ENCODE results near the gene ERLIN1.
A peak's percentile ranks its signal among the peaks of the same experiment; 100 is the strongest.

ERLIN1 gene

DNA sequence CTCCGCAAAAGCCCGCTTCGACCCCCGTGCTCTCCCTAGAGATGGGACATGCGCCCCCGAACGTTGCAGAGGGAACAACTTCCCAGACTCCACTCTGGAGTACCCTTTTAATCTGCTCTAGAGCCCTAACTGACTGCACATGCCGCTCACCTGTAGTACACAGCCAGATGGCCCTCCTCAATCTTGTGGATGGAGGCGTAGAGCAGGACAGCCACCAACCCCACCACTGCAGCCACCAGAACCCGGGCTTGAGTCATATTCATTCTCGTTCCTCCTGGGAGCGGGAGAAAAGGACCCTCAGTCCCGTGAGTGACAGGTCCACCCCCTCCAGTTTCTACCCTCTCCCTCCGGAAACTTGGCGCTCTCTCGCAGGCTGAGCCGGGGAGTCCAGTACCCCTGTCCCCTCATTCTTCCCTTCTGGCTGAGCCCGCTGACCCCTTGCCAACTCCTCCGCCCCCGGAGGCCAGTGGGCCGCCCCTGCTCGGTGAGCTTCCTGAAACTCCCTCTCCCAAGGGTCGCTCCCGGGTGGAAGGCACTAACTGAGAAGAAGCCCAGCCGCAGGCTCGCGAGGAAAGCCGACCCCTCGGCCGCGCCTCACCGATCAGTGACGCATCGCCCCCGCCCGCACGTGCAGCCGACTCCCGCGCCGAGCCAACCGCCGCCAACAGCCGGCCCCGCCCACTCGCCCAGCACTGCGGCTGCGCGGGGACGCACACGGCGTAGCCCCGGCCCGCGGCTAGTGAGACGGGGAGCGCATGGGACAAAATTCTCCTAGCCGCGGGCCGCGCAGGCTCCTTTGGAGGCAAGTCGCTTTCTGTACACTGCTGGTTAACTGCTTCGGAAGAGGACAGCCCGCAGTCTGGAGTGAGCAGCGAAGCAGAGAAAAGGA, at the start of gene ERLIN1:
Gene ERLIN1 (minus strand): TSS at position 666 of the 889 bp plus-strand sequence. CDS start 403 bp downstream, at position 263.
- ATAC-seq (peak; percentile 90), DNase-seq (peak; percentile 96)

DNA sequence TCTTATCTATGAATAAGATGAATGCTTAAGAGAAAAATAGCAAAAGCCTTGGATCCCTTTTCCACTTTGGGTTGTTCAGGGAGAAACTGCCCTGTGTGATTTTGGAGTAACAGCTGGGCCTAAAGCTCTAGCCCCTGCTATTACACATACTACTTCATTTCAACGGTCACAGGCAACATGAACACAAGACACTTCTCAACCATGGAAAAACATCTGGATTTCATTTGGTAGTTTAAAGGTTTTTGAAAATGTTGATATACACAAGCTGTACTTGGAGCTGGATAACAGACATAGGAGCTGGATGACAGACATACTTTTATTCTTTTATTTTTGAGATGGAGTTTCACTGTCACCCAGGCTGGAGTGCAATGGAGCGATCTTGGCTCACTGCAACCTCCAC, 46.3 kb upstream of the ERLIN1 start:
- DNase-seq = no peak
- no peak for ATAC-seq

DNA sequence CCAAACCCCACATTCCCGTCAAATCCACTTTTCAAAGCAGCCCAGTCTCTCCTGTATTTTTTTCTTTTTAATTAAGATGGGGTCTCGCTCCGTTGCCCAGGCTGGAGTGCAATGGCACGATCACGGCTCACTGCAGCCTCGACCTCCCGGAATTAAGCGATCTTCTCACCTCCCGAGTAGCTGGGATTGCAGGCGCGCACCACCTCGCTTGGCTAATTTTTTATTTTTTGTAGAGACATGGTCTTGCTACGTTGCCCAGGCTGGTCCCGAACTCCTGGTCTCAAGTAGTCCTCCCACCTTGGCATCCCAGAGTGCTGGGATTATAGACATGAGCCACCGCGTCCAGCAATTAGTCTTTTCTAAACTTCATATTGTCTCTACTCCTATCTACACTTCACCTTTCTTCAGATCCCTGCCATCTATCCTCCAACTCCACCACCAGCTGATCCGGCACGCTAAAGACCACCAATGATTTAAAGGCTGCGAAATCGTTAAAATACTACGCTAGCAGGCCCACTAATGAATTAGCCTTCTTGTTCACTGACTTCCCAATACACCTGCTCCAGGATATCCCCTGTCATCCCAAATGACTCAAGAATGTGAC, 44.1 kb upstream of the ERLIN1 start:
- ATAC-seq (no peak), DNase-seq (no peak)

DNA sequence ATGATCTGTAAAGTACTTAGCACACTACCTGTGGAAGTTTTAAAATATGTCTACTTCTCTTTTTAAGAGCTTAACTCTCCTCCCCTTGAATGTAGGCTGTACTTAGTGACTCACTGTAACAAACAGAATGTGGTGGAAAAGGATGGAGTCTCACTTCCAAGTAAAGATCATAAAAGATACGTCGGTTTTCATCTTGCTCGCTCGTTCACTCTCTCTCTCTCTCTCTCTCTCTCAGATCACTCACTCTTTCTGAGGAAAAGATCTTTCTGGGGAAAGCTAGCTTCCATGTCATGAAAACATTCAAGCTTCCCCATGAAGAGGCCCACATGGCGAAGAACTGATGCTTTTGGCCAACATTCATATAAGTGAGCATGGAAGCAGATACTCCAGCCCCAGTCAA, 38.0 kb upstream of the ERLIN1 start:
- DNase-seq (no peak), ATAC-seq (no peak)

DNA sequence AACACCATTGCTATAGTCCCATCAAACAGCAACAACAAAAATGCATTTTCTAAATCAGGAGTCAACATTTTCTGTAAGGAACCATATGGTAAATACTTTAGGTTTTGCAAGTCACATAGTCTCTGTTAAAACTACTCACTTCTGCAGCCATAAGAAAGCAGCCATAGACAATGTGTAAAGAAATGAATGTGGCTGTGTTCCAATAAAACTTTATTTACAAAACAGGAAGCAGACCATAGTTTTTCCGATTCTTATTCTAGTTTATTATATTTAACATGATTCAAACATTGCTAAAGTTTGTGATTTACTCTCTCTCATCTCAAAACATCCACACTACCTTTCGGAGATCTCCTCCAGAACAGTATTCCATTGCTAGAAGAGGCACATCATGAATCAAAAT, 36.7 kb upstream of the ERLIN1 start:
- ATAC-seq (no peak), DNase-seq (no peak)

DNA sequence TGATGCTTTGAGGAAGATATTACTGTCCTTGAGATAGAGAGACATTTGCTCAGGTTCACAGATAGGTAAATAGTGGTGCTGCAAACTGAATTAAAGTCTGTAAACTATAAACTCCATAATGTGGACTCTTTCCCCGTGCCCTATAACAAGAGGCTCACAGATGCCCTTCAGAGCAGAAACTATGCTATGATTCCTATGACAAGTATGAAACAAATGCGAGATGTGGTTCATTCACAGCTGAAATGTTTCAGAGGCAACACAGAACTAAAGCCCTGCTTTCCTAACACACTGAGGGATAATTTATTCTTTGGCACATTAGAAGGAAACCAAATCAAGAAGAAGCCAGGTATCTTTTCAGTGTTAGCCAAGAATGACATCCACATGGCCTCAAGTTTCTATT, 30.2 kb upstream of the ERLIN1 start:
- DNase-seq = no peak
- no peak for ATAC-seq

DNA sequence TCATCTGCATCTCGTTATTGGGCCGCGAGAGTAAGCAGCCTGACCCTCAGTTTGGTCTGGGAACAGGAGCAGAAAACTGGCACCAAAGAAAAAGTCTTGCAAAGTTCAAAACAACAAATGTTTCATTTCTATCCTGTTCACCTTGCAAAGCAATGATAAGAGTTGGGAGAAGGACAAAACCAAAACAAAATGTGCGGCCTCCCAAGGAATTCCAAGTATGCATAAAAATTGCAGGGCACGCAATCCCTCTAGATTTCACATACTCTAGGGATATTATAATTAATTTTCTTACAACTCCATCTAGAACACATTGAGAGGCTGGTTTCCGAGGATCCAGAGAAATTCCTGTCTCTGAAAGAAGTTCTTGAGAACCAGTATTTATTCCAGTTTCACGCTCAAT, 23.5 kb upstream of the ERLIN1 start:
- no peak for DNase-seq
- ATAC-seq = no peak

DNA sequence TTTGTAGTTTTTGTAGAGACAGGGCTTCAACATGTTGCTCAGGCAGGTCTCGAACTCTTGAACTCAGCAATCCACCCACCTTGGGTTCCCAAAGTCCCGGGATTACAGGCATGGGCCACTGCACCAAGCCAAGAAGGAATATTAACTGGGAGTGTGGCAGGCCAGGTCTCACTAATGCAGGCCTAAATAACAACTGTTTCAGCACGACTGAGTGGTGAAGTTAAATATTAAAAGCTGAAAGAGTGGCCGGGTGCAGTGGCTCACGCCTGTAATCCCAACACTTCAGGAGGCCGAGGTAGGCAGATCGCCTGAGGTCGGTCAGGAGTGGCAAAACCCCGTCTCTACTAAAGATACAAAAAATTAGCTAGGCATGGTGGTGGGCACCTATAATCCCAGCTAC, 22.4 kb upstream of the ERLIN1 start:
- ATAC-seq (no peak), DNase-seq (no peak)

DNA sequence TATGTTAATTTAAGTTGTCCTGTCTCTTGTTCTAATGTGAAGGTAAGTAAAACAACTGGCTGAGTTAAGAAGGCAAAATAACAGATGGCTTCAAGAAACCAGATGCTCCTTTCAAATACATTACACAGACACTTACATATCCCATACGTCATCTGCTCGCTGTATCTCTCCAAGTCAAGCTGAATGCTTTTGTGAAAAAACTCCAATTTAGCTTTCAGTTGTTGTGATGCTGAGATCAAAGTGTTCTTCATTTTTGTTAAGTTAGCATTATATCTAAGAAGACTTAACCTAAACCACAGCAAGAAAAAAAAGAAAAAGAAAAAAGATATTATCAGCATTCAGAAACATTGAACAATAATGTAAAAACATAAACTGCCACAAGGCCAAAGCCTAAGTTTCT, 18.5 kb upstream of the ERLIN1 start:
- DNase-seq (no peak), ATAC-seq (no peak)

DNA sequence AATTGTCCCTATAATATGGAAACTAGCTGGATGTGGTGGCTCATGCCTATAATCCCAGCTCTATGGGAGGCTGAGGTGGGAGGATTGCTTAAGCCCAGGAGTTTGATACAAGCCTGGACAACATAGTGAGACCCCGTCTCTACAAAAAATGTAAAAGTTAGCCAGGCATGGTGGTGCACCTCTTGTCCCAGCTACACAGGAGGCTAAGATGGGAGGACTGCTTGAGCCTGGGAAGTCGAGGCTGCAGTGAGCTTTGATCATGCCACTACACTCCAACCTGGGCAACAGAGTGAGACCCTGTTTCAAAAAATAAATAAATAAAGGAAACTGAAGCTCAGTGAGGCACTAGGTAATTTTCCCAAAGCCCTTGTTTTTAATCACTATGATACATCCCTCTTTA, 15.7 kb upstream of the ERLIN1 start:
- no peak for DNase-seq
- ATAC-seq = no peak

DNA sequence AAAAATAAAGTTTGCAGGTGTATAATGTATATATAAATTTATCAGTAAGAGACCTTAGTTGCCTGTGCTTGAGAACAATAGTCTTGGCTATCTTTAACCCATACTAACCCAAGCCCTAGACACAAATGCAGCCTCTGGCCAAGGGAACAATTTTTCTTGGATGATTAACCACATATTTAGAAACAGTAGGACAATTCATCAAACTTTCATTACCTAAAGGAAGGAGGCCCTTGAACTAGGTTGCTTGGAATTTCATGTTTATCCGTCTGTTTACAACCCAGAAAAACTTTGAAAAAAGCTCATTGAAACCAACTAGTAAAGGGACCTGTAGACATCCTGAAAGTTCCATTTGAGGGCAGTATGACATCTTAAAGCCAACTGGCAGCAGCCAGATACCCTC, 8.9 kb upstream of the ERLIN1 start:
- ATAC-seq (no peak), DNase-seq (no peak)

DNA sequence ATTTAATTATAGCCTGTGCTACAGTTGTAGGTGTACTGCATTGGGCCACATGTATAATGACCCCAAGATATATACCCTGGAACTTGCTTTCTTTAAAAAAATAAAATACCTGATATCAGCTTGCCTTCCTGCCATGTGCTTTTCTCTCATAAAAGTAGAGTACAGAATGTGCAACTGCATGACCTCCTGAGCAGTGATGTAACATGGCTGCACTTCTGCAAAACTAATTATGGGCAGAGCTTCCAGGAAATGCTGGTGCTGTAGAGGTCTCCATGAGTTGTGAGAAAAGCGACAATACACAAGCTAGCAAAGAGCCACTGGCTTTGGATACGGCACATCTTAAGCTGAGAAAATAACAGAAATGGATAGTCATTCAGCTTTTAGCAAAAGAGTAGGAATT, 6.5 kb upstream of the ERLIN1 start:
- no peak for DNase-seq
- no peak for ATAC-seq

DNA sequence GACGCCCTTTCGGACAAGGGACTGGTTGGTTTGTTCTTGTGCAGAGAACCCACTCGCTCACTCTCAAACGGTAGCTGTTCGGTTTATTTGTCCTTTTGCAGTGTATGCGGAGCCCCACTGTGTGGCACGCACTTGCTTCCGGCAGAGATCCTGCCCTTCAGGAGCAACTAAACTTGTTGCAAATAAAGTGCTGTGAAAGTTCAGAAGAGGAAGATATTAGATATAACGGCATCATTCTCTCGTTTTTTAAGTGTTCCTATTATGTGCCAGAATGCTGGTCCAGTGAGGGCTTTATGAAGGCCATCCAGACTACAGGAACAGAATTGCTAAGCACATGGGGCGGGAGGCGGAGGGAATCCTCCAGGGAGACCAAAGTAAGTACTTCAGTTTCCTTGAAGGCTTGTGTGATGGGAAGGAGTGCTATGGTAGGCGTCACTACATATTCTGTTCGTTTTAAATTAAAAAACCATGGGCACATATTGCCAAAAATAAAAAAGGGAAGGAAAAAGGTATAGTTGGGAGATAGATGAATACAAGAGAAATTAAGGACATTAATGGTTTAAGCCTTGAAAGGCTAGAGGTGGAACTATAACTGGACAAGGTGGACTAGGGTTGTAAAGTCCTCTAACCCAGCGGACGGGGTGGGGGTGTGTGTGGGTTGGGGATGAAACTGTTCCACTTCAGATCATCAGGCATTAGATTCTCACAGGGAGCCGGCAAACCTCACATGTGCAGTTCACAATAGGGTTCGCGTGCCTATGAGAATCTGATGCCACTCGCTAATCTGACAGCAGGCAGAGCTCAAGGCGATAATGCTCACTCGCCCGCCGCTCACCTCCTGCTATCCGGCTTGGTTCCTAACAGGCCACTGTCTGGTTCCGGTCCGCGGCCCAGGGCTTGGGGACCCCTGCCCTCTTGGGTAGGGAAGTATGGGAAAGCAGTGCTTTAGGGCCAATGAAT, 704 bp upstream of the ERLIN1 start:
- DNase-seq = peak; percentile 34
- ATAC-seq = peak; percentile 61

DNA sequence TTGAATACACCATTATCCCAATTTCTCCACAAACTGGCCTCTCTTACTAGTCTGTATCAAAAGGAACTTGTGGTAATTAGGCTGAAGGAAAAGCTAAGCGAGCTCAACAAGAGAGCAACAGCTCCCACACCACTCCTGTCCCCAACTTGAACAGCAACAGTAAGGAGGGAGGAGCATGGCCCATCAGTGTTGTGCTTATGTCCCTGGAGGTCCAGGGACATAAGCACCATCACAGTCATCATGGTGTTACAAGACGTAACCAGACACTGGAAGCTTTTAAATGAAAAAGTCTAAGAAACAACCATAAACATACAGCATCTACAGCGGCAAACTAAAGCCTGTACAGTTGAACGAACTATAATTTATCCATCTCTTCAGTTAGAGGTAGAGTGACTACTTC, 989 bp downstream of the ERLIN1 start:
- DNase-seq = peak; percentile 16
- ATAC-seq = no peak

DNA sequence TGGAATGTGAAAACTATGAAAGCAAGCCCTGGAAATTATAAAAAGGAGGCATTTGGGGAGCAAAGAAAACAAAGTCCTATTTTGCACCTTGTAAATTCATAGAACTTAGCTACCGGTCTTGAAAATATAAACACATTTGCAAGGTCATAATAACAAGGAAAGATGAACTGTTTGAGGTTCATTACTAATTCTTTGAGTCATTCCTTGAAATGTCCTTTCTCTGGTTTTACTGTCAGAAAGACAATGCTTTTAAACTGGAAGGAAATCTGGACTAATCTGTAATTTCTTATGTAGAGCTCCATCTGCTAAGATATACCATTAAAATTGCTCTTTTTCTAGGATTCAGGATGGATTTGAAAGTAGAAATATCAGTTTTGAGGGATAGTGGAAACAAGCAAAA, 1.4 kb downstream of the ERLIN1 start:
- ATAC-seq (no peak), DNase-seq (no peak)

DNA sequence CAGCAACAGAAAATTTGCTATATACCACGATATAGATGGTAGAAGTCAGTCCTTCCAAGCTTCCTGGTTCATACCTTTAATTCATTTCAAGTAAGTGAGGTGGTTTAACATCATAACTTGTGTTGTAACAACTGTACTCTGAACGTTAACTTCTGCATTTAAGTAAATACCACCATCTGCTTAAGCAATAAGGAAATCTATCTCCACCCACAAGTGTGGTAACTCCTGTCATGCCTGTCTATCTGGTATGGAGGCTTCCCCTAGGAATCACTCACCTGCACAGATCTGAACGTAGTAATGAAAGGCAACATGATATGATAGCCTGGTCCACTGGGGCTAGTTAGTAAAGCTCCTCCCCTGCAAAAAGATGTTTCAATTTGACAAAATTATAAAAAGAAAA, 2.3 kb downstream of the ERLIN1 start:
- ATAC-seq (no peak), DNase-seq (no peak)

DNA sequence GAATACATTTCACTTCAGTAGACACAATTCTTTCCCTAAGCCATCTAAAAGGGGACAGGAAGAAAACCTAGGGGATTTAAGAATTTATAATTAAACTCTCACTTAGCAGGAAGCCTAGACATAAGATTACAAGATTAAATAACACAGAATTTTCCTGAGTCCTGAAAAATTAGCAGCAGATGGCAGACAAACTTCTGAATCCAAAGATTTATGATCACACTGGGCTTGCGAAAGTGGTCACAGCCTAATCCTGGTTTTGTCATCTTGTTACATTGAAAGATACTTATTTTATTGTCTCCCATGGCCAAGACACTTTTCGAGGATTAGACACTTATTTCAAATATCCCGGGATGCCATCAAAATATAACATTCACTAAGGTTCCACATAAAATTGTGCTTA, 2.9 kb downstream of the ERLIN1 start:
- no peak for ATAC-seq
- DNase-seq = no peak

DNA sequence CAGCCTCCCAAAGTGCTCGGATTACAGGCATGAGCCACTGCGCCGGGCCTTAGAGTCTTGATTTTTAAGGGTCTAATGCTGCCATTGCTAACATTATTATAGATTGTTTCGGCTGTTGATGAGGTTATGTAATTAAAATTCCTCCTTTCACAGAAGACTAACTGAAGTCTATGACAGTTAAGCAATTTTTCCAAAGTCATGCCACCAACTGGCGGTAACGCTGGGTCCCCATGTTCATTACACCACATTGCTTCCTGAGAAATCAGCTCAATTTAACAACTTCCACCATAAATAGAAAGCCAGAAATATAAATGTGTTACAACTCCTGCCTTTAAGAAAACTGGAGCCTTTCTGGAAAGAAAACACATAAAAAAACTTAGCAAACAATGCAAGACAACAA, 3.5 kb downstream of the ERLIN1 start:
- ATAC-seq = no peak

DNA sequence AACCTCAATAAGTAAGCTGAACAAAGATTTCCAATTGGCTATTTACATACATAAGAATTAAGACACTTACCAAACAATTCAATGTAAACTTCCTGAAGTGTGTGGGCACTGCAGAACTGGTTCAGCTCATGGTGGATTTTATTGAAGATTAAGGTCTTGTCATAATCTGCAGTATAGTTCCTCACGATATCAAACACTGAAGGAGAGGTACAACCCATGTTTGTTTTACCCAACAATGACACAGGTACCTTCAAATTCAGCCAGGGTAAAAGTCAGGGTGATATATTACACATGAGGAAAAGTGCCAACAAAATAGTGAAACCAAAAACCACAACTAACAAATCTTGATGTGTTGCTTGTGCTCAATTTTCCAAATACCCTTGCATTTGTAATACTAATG, 10.0 kb downstream of the ERLIN1 start:
- ATAC-seq = no peak
- no peak for DNase-seq

More for the DNA sequence above, 3.5 kb downstream of the ERLIN1 start:
- DNase-seq = no peak

DNA sequence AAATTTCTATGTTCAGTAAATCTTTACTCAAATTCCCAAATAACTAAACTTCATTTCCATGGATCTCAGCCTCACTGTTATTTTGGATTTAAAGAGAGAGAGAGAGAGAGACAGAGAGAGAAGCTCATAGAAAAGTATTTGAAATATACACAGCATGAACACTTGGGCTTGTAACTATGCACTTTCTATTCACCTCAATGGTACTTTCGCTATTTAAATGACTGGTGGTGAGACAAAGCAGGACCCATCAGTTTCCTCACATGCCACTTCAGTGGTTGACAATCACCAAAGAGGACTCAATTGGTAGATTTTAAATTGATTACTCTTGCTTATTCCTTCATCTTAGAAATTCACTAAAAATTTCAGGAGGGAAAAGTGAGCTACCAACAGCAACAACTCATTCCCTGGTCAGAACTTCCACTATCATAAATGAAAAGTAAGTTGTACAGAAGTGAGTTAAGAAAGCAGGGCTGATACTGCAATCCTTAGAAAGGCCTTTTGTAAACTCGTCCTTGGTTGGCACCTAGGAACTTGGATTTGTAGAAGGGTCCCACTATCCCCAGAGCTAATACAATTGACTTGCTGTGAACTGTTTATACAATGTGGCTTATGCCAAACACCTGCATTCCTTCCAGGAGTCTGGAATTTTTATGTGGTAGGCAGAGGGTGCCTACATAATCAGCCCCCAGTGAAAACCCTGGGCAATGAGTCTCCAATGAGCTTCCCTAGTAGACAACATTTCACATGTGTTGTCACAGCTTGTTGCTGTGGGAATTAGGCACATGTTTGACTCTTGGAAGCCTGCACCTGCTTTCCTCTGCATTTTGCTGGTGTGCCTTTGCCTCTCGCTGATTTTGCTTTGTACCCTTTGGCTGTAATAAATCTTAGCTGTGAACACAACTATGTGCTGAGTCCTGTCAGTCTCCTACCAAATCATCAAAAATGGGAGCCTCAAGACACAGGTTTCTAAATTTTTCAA, 10.8 kb downstream of the ERLIN1 start:
- peak; percentile 83 for ATAC-seq
- DNase-seq = no peak

DNA sequence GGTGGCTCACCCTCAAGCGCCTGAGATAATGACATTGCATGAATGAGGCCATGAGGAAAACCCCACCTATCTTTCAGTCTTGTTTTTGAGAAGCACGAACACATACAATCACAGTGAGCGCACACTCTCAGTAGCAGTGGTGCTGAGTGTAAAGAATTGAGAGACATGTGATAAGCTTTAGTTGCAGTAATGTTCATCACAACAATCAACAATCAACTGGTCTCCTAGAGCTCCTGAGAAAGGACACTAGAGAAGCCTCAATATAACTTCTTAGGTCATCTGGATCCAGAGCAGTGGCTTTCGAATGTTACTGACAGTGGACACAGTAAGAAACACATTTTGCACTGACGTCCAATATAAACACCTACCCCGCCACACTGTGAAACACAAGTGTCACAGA, 12.8 kb downstream of the ERLIN1 start:
- ATAC-seq = no peak

DNA sequence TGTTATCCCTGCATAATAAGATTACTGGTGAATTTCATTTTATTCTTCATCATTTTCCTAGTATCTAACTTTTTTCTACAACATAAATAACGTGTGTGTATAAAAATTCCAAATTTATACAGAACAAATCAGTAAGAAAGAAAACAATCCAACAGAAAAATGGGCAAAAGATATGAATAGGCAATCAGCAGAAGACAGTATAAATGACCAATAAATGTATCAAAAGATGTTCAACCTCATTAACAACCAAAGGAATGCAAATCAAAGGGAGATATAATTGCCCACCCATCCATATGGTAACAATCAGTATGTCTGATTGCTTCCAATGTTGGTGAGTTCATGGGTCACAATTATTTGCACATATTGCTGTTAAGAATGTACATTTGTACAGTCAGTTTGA, 13.5 kb downstream of the ERLIN1 start:
- ATAC-seq (no peak), DNase-seq (no peak)

More for the DNA sequence above, 12.8 kb downstream of the ERLIN1 start:
- no peak for DNase-seq
